GM12864 (cell line): ENCODE results near the gene MBD5.

Experiments used
- DNase-seq: peaks from one replicate; pipeline ENCODE4 v3.0.0-alpha.2; 2011; ENCODE audit warnings: low read depth
- H3K4me3 ChIP-seq: 2 replicates; pipeline ENCODE4 v1.5.1; 2011; ENCODE audit warnings: mild to moderate bottlenecking, low read depth, low read length, control low read depth
- TF ChIP-seq, protein P1 (sequence below): IDR thresholded peaks from 2 replicates; pipeline ENCODE4 v1.5.1; 2011; ENCODE audit warnings: low read depth, mild to moderate bottlenecking, moderate library complexity, low read length, control low read depth, inconsistent platforms; ENCODE audit errors: missing control alignments

MBD5 gene

GRCh38 chr2:148026573-148026972 is 5.7 kb downstream of the MBD5 start:
- DNase-seq = no peak
- no peak overlapping the region for H3K4me3 ChIP-seq
- TF ChIP-seq, protein P1, sequence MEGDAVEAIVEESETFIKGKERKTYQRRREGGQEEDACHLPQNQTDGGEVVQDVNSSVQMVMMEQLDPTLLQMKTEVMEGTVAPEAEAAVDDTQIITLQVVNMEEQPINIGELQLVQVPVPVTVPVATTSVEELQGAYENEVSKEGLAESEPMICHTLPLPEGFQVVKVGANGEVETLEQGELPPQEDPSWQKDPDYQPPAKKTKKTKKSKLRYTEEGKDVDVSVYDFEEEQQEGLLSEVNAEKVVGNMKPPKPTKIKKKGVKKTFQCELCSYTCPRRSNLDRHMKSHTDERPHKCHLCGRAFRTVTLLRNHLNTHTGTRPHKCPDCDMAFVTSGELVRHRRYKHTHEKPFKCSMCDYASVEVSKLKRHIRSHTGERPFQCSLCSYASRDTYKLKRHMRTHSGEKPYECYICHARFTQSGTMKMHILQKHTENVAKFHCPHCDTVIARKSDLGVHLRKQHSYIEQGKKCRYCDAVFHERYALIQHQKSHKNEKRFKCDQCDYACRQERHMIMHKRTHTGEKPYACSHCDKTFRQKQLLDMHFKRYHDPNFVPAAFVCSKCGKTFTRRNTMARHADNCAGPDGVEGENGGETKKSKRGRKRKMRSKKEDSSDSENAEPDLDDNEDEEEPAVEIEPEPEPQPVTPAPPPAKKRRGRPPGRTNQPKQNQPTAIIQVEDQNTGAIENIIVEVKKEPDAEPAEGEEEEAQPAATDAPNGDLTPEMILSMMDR = no peak

DNA sequence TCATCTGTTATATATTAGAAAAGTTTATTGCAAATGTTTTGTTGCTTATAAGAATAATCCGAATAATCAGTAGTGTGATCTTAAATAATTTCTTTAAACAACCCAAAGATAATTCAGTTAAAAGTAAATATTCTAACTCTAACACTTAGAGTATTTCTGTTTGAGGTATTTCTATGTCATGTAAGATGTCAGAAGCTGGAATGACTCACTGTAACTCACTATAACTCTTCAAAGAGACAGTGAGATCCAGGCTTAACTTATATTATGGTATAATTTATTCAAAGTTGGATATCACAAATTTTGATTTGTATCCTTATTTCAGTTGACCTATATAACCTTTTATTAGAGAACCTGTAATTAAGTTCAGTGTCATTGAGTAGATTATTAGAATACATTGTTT is 6.9 kb downstream of the MBD5 start:
- TF ChIP-seq, protein P1 = no peak
- DNase-seq = no peak
- no peak overlapping the region for H3K4me3 ChIP-seq

DNA sequence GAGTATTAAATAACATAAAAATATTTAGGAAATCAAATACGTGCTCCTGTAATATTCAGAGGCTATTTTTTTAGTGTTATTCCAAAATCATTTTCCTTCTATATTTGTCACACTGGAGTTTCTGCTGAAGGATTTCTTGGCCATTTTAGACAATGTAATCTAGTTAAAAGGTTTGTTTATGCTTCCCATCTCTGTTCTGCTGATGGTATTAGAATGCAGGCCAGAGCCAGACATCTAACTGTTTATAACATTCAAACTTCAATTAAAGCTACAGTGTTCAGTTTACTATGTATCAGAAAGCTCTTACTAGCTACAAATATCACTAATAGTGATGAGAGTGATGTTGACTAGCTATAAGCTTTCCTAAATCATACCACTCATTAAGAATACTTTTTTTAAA is 7.9 kb downstream of the MBD5 start:
- TF ChIP-seq, protein P1 = no peak
- no peak for DNase-seq
- H3K4me3 ChIP-seq = no peak overlapping the region

- H3K4me3 ChIP-seq = no peak overlapping the region
- TF ChIP-seq, protein P1 = no peak
- DNase-seq = no peak
Observed at GRCh38 chr2:148031152-148031551, 10.3 kb downstream of the MBD5 start.

DNA sequence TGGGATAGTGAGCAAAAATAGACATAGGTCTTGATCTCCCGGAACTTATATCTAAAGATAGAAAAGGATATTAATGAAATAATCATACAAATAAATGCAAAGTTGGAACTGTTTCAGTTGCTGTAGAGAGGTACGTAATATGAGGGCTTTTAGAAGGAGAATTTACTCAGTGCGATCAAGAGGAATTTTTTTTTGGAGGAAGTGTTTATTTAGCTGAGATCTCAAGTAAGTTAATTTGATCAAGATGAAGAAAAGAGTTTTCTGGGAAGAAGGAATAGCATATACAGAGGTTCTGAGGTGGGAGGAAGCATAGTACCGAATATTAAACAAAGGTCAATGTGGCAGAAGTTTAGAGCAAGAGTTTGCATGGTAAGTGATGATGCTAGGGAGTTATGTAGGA is 11.3 kb downstream of the MBD5 start:
- H3K4me3 ChIP-seq = no peak overlapping the region
- DNase-seq = no peak
- TF ChIP-seq, protein P1 = no peak

- TF ChIP-seq, protein P1 = no peak
- no peak for DNase-seq
Observed at GRCh38 chr2:148039783-148040182, 18.9 kb downstream of the MBD5 start.

DNA sequence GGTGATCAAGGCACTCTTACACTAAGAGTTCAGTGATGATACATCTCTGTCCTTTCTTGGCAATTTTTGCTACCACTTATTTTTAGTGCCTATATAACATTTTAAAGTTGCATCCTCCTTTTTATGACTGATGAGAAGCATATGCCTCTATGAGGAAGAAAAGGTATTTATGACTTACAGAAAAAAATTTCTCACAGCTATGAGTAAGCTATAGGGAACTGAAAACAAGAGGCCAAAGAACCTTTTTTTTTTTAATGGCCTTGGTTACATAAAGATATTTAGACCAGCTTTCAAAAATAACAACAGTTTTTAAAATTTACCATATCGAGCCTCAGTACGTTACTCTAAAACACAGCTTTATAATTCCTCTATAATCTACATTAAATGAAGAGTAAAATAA is 21.3 kb downstream of the MBD5 start:
- no peak for DNase-seq
- no peak overlapping the region for H3K4me3 ChIP-seq
- TF ChIP-seq, protein P1 = no peak

More at GRCh38 chr2:148039783-148040182, 18.9 kb downstream of the MBD5 start:
- no peak overlapping the region for H3K4me3 ChIP-seq
